Astrocyte (in vitro differentiated cells and primary cell): ENCODE data around the gene DHCR7. TPM values are rescaled to one million over a fixed set of nuclear protein-coding genes. Genes with fewer than 3 reads are reported as not detected.

ENCODE experiments used
- DNase-seq: peaks from one replicate; pipeline ENCODE4 v3.0.0-alpha.2; 2010; ENCODE audit warnings: low read depth
- FAIRE-seq: peaks from 2 replicates; lab custom pipeline; 2011; peaks lifted over from hg19 to GRCh38; lab: Jason Lieb, UNC
- H2AFZ ChIP-seq: 2 replicates; pipeline ENCODE4 v1.6.0; 2012; ENCODE audit warnings: low read depth, low read length, inconsistent platforms
- H3K27ac ChIP-seq: 2 replicates; pipeline ENCODE4 v1.5.1; 2011; ENCODE audit warnings: low read depth, low read length, inconsistent platforms
- H3K27me3 ChIP-seq: 2 replicates; pipeline ENCODE4 v1.6.0; 2011; ENCODE audit warnings: low read length, inconsistent platforms; ENCODE audit not compliant: insufficient read depth
- H3K36me3 ChIP-seq: 2 replicates; pipeline ENCODE4 v1.5.1; 2011; ENCODE audit warnings: low read length, inconsistent platforms; ENCODE audit not compliant: insufficient read depth
- H3K4me1 ChIP-seq: 2 replicates; pipeline ENCODE4 v1.5.1; 2011; ENCODE audit warnings: low read length, inconsistent platforms; ENCODE audit not compliant: insufficient read depth
- H3K4me2 ChIP-seq: 2 replicates; pipeline ENCODE4 v1.6.0; 2012; ENCODE audit warnings: low read length, inconsistent platforms
- H3K4me3 ChIP-seq: 2 replicates; pipeline ENCODE4 v1.5.1; 2011; ENCODE audit warnings: low read depth, mild to moderate bottlenecking, low read length, inconsistent platforms; ENCODE audit not compliant: insufficient read depth
- H3K79me2 ChIP-seq: 2 replicates; pipeline ENCODE4 v1.6.0; 2012; ENCODE audit warnings: mild to moderate bottlenecking, low read length, inconsistent platforms; ENCODE audit not compliant: insufficient read depth
- H3K9ac ChIP-seq: 2 replicates; pipeline ENCODE4 v1.6.0; 2012; ENCODE audit warnings: mild to moderate bottlenecking, low read length, inconsistent platforms
- H3K9me3 ChIP-seq: 2 replicates; pipeline ENCODE4 v1.5.1; 2012; ENCODE audit warnings: low read depth, mild to moderate bottlenecking, low read length, inconsistent platforms; ENCODE audit not compliant: insufficient read depth
- H4K20me1 ChIP-seq: 2 replicates; pipeline ENCODE4 v1.6.0; 2012; ENCODE audit warnings: low read length, inconsistent platforms; ENCODE audit not compliant: insufficient read depth
- H3K27ac Mint-ChIP-seq: one replicate; pipeline ENCODE4 v1.8.0; 2021; ENCODE audit warnings: mild to moderate bottlenecking, mixed read lengths; ENCODE audit not compliant: unreplicated experiment
- H3K27me3 Mint-ChIP-seq: one replicate; pipeline ENCODE4 v1.8.0; 2021; ENCODE audit warnings: low read depth, mixed read lengths; ENCODE audit not compliant: unreplicated experiment
- H3K36me3 Mint-ChIP-seq: one replicate; pipeline ENCODE4 v1.8.0; 2021; ENCODE audit warnings: low read depth, mixed read lengths; ENCODE audit not compliant: unreplicated experiment
- H3K4me1 Mint-ChIP-seq: one replicate; pipeline ENCODE4 v1.8.0; 2021; ENCODE audit warnings: low read depth, mixed read lengths; ENCODE audit not compliant: unreplicated experiment
- H3K4me3 Mint-ChIP-seq: one replicate; pipeline ENCODE4 v1.8.0; 2021; ENCODE audit warnings: mild to moderate bottlenecking, moderate library complexity, mixed read lengths; ENCODE audit not compliant: unreplicated experiment
- H3K9me3 Mint-ChIP-seq: one replicate; pipeline ENCODE4 v1.8.0; 2021; ENCODE audit warnings: mild to moderate bottlenecking, mixed read lengths; ENCODE audit not compliant: unreplicated experiment
- CTCF ChIP-seq: IDR thresholded peaks from 2 replicates; pipeline ENCODE4 v1.5.1; 2011; ENCODE audit warnings: low read depth, mild to moderate bottlenecking, inconsistent platforms, low read length, moderate library complexity; ENCODE audit not compliant: insufficient read depth
- EZH2 ChIP-seq: IDR thresholded peaks from 2 replicates; pipeline ENCODE4 v1.6.1; 2012; ENCODE audit warnings: mild to moderate bottlenecking, low read length, inconsistent platforms; ENCODE audit not compliant: insufficient read depth
- total RNA-seq: library from RNA; stranded (reverse); gene quantifications from 2 replicates; pipeline ENCODE4 v1.2.1, GENCODE V29; 2021

The DHCR7 gene
- total RNA-seq, 1 donor from 2014 or later, result 92.8 TPM

GRCh38 chr11:71490731-71491390 lies 42.7 kb upstream of the DHCR7 start:
- no peak overlapping the region for H3K4me3 Mint-ChIP-seq
- peaks cover 51% of the 10 kb centered on the region for H3K36me3 Mint-ChIP-seq
- H3K4me3 ChIP-seq, result no peak overlapping the region
- H3K36me3 ChIP-seq, result peaks cover 8% of the 10 kb centered on the region
- no peak overlapping the region for H3K9ac ChIP-seq
- H3K79me2 ChIP-seq, result no peaks in the 10 kb centered on the region
- H2AFZ ChIP-seq, result no peak overlapping the region
- H3K9me3 Mint-ChIP-seq, result peaks cover 2% of the 10 kb centered on the region
- peaks cover 11% of the 10 kb centered on the region for H3K4me1 ChIP-seq
- no peak overlapping the region for H3K27ac Mint-ChIP-seq
- H3K4me2 ChIP-seq, result no peak overlapping the region
- FAIRE-seq, result no peak
- H3K27me3 Mint-ChIP-seq, result no peaks in the 10 kb centered on the region
- H3K27ac ChIP-seq, result no peak overlapping the region
- H3K27me3 ChIP-seq, result no peaks in the 10 kb centered on the region
- no peak for DNase-seq
- H4K20me1 ChIP-seq, result peaks cover 14% of the 10 kb centered on the region
- TF ChIP-seq CTCF (no peak), EZH2 (no peak)
- peaks cover 18% of the 10 kb centered on the region for H3K4me1 Mint-ChIP-seq
- no peaks in the 10 kb centered on the region for H3K9me3 ChIP-seq

GRCh38 chr11:71490044-71490730 lies 42.0 kb upstream of the DHCR7 start:
- Histone ChIP-seq H3K27me3 (no peaks in the 10 kb centered on the region), H4K20me1 (peaks cover 14% of the 10 kb centered on the region), H3K4me2 (no peak overlapping the region), H3K9me3 (no peaks in the 10 kb centered on the region), H2AFZ (no peak overlapping the region), H3K4me3 (no peak overlapping the region), H3K9ac (no peak overlapping the region), H3K4me1 (peaks cover 11% of the 10 kb centered on the region), H3K79me2 (no peaks in the 10 kb centered on the region), H3K27ac (no peak overlapping the region), H3K36me3 (peaks cover 10% of the 10 kb centered on the region)
- no peak for DNase-seq
- Mint-ChIP-seq H3K36me3 (peaks cover 52% of the 10 kb centered on the region), H3K4me1 (peaks cover 18% of the 10 kb centered on the region), H3K9me3 (peaks cover 2% of the 10 kb centered on the region), H3K27me3 (no peaks in the 10 kb centered on the region), H3K27ac (no peak overlapping the region), H3K4me3 (no peak overlapping the region)
- FAIRE-seq, result no peak
- TF ChIP-seq CTCF (no peak), EZH2 (no peak)
